ENCODE measurements around the gene TSC22D4. TPM values are rescaled to one million over a fixed set of nuclear protein-coding genes. Genes with fewer than 3 reads are reported as not detected.
"Not testable (repeated sequence)": the region's sequence is repeated elsewhere in the genome, so short reads cannot be mapped to it uniquely, and the experiment has no call there.

TSC22D4 gene
- total and polyA plus RNA-seq, 2 experiments from 2014 or later: 19.1 to 30.7 TPM

DNA sequence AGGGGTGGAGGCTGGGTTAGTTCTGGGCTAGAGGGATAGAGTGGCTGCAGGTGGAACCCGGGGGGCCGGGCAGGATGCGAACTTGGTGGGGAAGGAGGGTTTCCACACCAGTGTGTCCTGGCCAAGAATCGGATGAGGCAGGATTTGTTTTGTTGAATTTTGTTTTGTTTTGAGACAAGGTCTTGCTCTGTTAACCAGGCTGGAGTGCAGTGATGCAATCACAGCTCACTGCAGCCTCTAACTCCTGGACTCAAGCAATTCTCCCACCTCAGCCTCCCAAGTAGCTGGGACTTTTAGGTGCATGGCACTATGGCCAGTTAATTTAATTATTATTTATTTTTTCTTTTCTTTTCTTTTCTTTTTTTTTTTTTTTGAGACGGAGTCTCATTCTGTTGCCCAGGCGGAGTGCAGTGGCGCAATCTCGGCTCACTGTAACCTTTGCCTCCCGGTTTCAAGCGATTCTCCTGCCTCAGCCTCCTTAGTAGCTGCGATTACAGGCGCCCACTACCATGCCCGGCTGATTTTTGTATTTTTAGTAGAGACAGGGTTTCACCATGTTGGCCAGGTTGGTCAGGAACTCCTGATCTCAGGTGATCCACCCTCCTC, 29.7 kb downstream of the TSC22D4 start:
- Histone ChIP-seq H3K27me3 (replicated peaks; ENCODE audit: insufficient read depth) (no peaks in the 10 kb centered on the region), H3K27ac (no peak overlapping the region), H3K9me2 (ENCODE audit: insufficient read depth) (no peaks in the 10 kb centered on the region), H2AFZ (no peak overlapping the region), H3K4me1 (ENCODE audit: insufficient read depth) (peaks cover 16% of the 10 kb centered on the region), H3K4me2 (ENCODE audit: unreplicated experiment) (no peak overlapping the region), H3K9ac (no peak overlapping the region), H3F3A (ENCODE audit: insufficient read depth) (peaks cover 5% of the 10 kb centered on the region; the same call in 1 of the 2 replicates), H3K79me2 (ENCODE audit: insufficient read depth) (no peaks in the 10 kb centered on the region), H3K4me3 (no peak overlapping the region), H3K9me3 (ENCODE audit: low read depth) (no peaks in the 10 kb centered on the region), H4K20me1 (ENCODE audit: insufficient read depth) (no peaks in the 10 kb centered on the region), H3K36me3 (ENCODE audit: low read depth) (no peaks in the 10 kb centered on the region)
- in situ Hi-C loops (cut with MboI): no loop called here
- no peak for DNase-seq
- WGBS, 2 experiments (ENCODE audit: low coverage in 1 of 2, low lambda C conversion rate in 2 of 2, missing lambda C conversion rate in 2 of 2): 80 to 85% methylated on average over 13 of the region's 13 CpGs
- no peak for TF ChIP-seq EZH2phosphoT487 (IDR thresholded peaks at IDR 0.05; ENCODE audit: insufficient read depth, low read depth)
- no peak for TF ChIP-seq EZH2 (IDR thresholded peaks at IDR 0.05; ENCODE audit: insufficient read depth, poor library complexity, severe bottlenecking)

DNA sequence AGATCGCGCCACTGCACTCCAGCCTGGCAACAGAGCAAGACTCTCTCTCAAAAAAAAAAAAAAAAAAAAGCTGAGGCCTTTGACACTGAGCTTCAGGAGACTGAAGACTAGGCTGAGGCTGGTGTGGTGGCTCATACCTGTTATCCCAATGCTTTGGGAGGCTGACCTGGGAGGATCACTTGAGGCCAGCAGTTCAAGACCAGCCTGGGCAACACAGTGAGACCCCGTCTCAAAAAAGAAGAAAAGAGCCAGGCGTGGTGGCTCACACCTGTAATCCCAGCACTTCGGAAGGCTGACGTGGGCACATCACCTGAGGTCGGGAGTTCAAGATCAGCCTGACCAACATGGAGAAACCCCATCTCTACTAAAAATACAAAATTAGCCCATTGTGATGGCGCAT, 31.7 kb downstream of the TSC22D4 start:
- H3K9me2 ChIP-seq (ENCODE audit: insufficient read depth); H3K27ac ChIP-seq; DNase-seq; in situ Hi-C loops (cut with MboI); H3K4me2 ChIP-seq (ENCODE audit: unreplicated experiment); H3K9ac ChIP-seq; H3K4me3 ChIP-seq; H2AFZ ChIP-seq; H3K36me3 ChIP-seq (ENCODE audit: low read depth); H3K79me2 ChIP-seq (ENCODE audit: insufficient read depth); H4K20me1 ChIP-seq (ENCODE audit: insufficient read depth); H3K9me3 ChIP-seq (ENCODE audit: low read depth); H3K27me3 ChIP-seq (replicated peaks; ENCODE audit: insufficient read depth): not testable (repeated sequence)
- WGBS, 2 experiments (ENCODE audit: low coverage in 1 of 2, low lambda C conversion rate in 2 of 2, missing lambda C conversion rate in 2 of 2): 97 to 99% methylated on average over 8 of the region's 8 CpGs
- peaks cover 22% of the 10 kb centered on the region for H3K4me1 ChIP-seq (ENCODE audit: insufficient read depth)
- H3F3A ChIP-seq (ENCODE audit: insufficient read depth): peaks cover 11% of the 10 kb centered on the region

DNA sequence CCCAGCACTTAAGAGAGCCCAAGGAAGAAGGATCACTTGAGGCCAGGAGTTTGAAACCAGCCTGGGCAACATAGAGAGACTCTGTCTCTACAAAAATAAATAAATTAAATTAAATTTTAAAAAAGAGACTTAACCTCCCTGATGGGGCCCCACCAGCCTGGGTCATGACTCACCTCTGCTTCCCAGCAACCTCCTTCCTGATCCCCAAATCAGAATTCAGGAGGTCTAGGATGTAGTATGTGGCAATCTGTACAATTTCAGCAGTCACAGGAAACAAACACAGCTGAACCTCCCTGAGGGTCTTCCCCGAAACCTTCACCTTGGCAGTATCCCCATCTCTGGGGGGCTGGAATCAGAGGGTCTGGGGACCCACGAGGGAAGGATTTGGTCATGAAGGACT, 33.0 kb downstream of the TSC22D4 start:
- H3F3A ChIP-seq (ENCODE audit: insufficient read depth): peaks cover 11% of the 10 kb centered on the region
- H4K20me1 ChIP-seq (ENCODE audit: insufficient read depth): no peaks in the 10 kb centered on the region
- H3K36me3 ChIP-seq (ENCODE audit: low read depth): no peaks in the 10 kb centered on the region
- no peaks in the 10 kb centered on the region for H3K9me2 ChIP-seq (ENCODE audit: insufficient read depth)
- no peaks in the 10 kb centered on the region for H3K79me2 ChIP-seq (ENCODE audit: insufficient read depth)
- WGBS, 2 experiments (ENCODE audit: low coverage in 1 of 2, low lambda C conversion rate in 2 of 2, missing lambda C conversion rate in 2 of 2): 56 to 78% methylated on average over 2 of the region's 2 CpGs
- H3K27ac ChIP-seq: 0 out of 2 replicates have a peak overlapping the region, but pooled peaks have one; percentile 12
- no peaks in the 10 kb centered on the region for H3K9me3 ChIP-seq (ENCODE audit: low read depth)
- peaks cover 22% of the 10 kb centered on the region for H3K4me1 ChIP-seq (ENCODE audit: insufficient read depth)
- in situ Hi-C loops (cut with MboI): no loop called here
- DNase-seq: peak; percentile 51
- no peak for TF ChIP-seq EZH2phosphoT487 (IDR thresholded peaks at IDR 0.05; ENCODE audit: insufficient read depth, low read depth)
- no peak for TF ChIP-seq EZH2 (IDR thresholded peaks at IDR 0.05; ENCODE audit: insufficient read depth, poor library complexity, severe bottlenecking)
- H3K4me3 ChIP-seq: no peak overlapping the region
- H3K9ac ChIP-seq: peak overlapping the region; percentile 22; the same call in 1 of the 2 replicates
- peak overlapping the region; percentile 67 for H2AFZ ChIP-seq
- no peak overlapping the region for H3K4me2 ChIP-seq (ENCODE audit: unreplicated experiment)
- H3K27me3 ChIP-seq (replicated peaks; ENCODE audit: insufficient read depth): no peaks in the 10 kb centered on the region

DNA sequence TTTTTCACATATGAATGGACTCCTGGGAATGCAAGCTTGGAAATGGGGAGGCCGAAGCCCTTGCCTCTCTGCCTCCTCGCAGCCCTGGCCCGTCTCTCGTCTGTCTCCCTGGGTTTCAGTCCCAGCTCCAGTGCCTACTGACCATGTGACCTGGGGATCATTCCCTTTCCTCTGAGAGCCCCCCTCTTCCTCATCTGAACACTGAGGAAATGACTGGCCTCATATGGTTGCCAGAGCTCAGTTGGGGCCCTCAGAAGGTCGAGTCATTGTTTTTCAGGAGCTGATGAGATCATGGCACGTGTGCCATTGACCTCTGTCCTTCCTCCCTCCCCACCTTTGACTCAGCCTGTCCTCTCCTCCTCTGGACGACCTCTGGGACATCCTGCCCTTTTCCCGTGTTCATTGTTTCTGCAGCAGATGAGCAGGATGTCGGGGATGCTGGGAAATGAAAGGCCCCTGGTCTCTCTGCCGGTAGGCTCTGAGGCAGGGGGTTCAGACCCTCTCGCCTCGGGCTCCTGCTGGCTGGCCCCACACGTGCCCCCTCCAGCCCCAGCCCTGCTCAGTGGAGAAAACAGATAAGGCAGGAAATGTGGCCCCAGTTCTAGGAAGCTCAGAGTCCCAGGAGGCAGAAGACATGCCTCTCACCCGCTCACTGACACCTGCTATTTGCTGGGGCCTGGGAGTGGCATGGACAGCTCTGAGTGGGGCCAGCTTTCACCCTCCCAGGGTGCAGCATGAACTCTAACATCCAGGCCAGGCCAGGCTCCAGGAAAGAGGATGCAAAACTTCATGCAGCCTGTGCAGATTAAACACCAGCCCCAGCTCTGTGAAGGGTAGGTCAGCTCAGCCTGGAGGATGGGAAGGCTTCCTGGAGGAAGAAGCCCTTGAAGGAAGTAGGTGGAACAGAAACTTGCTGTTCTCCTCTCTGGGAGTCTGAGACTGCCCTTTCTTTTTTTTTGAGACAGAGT, 34.4 kb downstream of the TSC22D4 start:
- H3K4me1 ChIP-seq (ENCODE audit: insufficient read depth): peaks cover 22% of the 10 kb centered on the region
- H2AFZ ChIP-seq: peak overlapping the region; percentile 76
- no peaks in the 10 kb centered on the region for H4K20me1 ChIP-seq (ENCODE audit: insufficient read depth)
- H3K9me2 ChIP-seq (ENCODE audit: insufficient read depth): no peaks in the 10 kb centered on the region
- H3K79me2 ChIP-seq (ENCODE audit: insufficient read depth): no peaks in the 10 kb centered on the region
- no peak overlapping the region for H3K4me3 ChIP-seq
- no peaks in the 10 kb centered on the region for H3K27me3 ChIP-seq (replicated peaks; ENCODE audit: insufficient read depth)
- H3K9ac ChIP-seq: peak overlapping the region; percentile 44
- TF ChIP-seq EZH2phosphoT487 (IDR thresholded peaks at IDR 0.05; ENCODE audit: insufficient read depth, low read depth) (no peak), EZH2 (IDR thresholded peaks at IDR 0.05; ENCODE audit: insufficient read depth, poor library complexity, severe bottlenecking) (no peak)
- no peaks in the 10 kb centered on the region for H3K36me3 ChIP-seq (ENCODE audit: low read depth)
- peak overlapping the region; percentile 52 for H3K27ac ChIP-seq
- H3K9me3 ChIP-seq (ENCODE audit: low read depth): no peaks in the 10 kb centered on the region
- peaks cover 11% of the 10 kb centered on the region for H3F3A ChIP-seq (ENCODE audit: insufficient read depth)
- in situ Hi-C loops (cut with MboI): no loop called here
- peak overlapping the region; percentile 20 for H3K4me2 ChIP-seq (ENCODE audit: unreplicated experiment)
- DNase-seq: peak; percentile 80
- WGBS, 2 experiments (ENCODE audit: low coverage in 1 of 2, low lambda C conversion rate in 2 of 2, missing lambda C conversion rate in 2 of 2): 34 to 41% methylated on average over 14 of the region's 14 CpGs

Data from GM23248 (cell line).